Thyroid gland (tissue), 4 donors: Measurements from ENCODE around the gene FAM222B. TPM values are rescaled to one million over a fixed set of nuclear protein-coding genes. Genes with fewer than 3 reads are reported as not detected.
A peak's percentile ranks its signal among the peaks of the same experiment; 100 is the strongest.
"Not testable (repeated sequence)": the region's sequence is repeated elsewhere in the genome, so short reads cannot be mapped to it uniquely, and the experiment has no call there.

ENCODE experiments used
- DNase-seq, 2 donors: peaks; one replicate each; pipeline ENCODE4 v3.0.0-alpha.2; 2019
- H3K27ac ChIP-seq, 3 donors: fragments of 200-600 bp; sonication (generic); 1 replicate in 2 of 3; 2 replicates in 1 of 3; pipeline ENCODE4 v1.5.1; 2016 to 2019; ENCODE audit warnings: mild to moderate bottlenecking in 1 of 3, moderate library complexity in 1 of 3
- H3K27me3 ChIP-seq: fragments of 200-600 bp; sonication (generic); one replicate; pipeline ENCODE4 v1.5.1; 2019
- H3K36me3 ChIP-seq, 2 donors: fragments of 200-600 bp; sonication (generic); one replicate each; pipeline ENCODE4 v1.5.1; 2016 to 2019
- H3K4me1 ChIP-seq, 2 donors: fragments of 200-600 bp; sonication (generic); one replicate each; pipeline ENCODE4 v1.5.1; 2017 to 2019
- H3K4me3 ChIP-seq, 3 donors: fragments of 200-600 bp; sonication (generic); replicated peaks in 1 of 3; 1 replicate in 2 of 3; 2 replicates in 1 of 3; pipeline ENCODE4 v1.5.1; 2016; ENCODE audit warnings: mild to moderate bottlenecking in 1 of 3
- H3K9me3 ChIP-seq: fragments of 200-600 bp; sonication (generic); one replicate; pipeline ENCODE4 v1.5.1; 2017
- CTCF ChIP-seq, 6 experiments: fragments of 200-600 bp in 3 of 6; fragments of 450-650 bp in 3 of 6; sonication (generic) in 3 of 6; IDR thresholded peaks; one replicate each; pipeline ENCODE4 v1.5.1; 2016 to 2019; ENCODE audit warnings: antibody characterized with exemption in 6 of 6, mild to moderate bottlenecking in 2 of 6, inconsistent platforms in 1 of 6, moderate library complexity in 1 of 6
- POLR2A ChIP-seq, 2 donors: fragments of 450-650 bp; IDR thresholded peaks; one replicate each; pipeline ENCODE4 v1.6.1; 2017; ENCODE audit warnings: antibody characterized with exemption in 2 of 2, mild to moderate bottlenecking in 2 of 2, moderate library complexity in 1 of 2
- WGBS, 2 donors: methylation state at CpG; one replicate each; pipeline ENCODE4 v1.1.5; 2017; 5-methylcytosine and 5-hydroxymethylcytosine counted together
- intact Hi-C: fragments of 100-400 bp; cut with DNase I; formaldehyde crosslinking; loops from one replicate; pipeline ENCODE4 v1.15.1; 2023
- total RNA-seq, 4 donors: library from RNA; depleted of rRNA; stranded (reverse); fragments of >200 nt; gene quantifications; one replicate each; pipeline ENCODE4 v1.2.3, GENCODE V29; 2016

The FAM222B gene
- total RNA-seq, 4 donors from 2014 or later, result 14.1 to 22.6 (median 15.8) TPM

GRCh38 chr17:28843816-28844148, 1.2 kb upstream of the FAM222B start:
- no peaks in the 10 kb centered on the region for H3K36me3 ChIP-seq
- H3K27ac ChIP-seq, result no peak overlapping the region
- peaks cover 12 to 13% of the 10 kb centered on the region in 2 donors for H3K4me1 ChIP-seq
- no peaks in the 10 kb centered on the region for H3K9me3 ChIP-seq
- H3K4me3 ChIP-seq, result no peak overlapping the region
- no peak for DNase-seq
- intact Hi-C loops, result no loop called here
- WGBS, 2 donors, result 92 to 94% methylated on average over 4 to 5 of the region's 6 CpGs
- no peaks in the 10 kb centered on the region for H3K27me3 ChIP-seq
- TF ChIP-seq POLR2A (IDR thresholded peaks at IDR 0.05) (no peak), CTCF (IDR thresholded peaks at IDR 0.05) (no peak)

- no peaks in the 10 kb centered on the region for H3K27me3 ChIP-seq
- intact Hi-C loops, result no loop called here
- no peaks in the 10 kb centered on the region for H3K9me3 ChIP-seq
- no peaks in the 10 kb centered on the region for H3K36me3 ChIP-seq
- H3K4me1 ChIP-seq, result peaks cover 12 to 13% of the 10 kb centered on the region in 2 donors
- peak overlapping the region; percentile 25 to 75 (median 36) for H3K4me3 ChIP-seq
- no peak for DNase-seq
- H3K27ac ChIP-seq, result peak overlapping the region in 2 of 3 donors; percentile 58 to 81
- WGBS, 2 donors, result 5 to 9% methylated on average over 6 of the region's 6 CpGs
- TF ChIP-seq POLR2A (IDR thresholded peaks at IDR 0.05) (no peak), CTCF (IDR thresholded peaks at IDR 0.05) (no peak)
Observed at GRCh38 chr17:28841901-28842281, 699 bp downstream of the FAM222B start.

- no peak overlapping the region for H3K4me3 ChIP-seq
- no peaks in the 10 kb centered on the region for H3K36me3 ChIP-seq
- no peaks in the 10 kb centered on the region for H3K27me3 ChIP-seq
- WGBS, 2 donors, result 83 to 94% methylated on average over 2 of the region's 2 CpGs
- H3K27ac ChIP-seq, result no peak overlapping the region
- TF ChIP-seq POLR2A (IDR thresholded peaks at IDR 0.05) (no peak), CTCF (IDR thresholded peaks at IDR 0.05) (no peak)
- DNase-seq, result no peak
- no peaks in the 10 kb centered on the region for H3K9me3 ChIP-seq
- peaks cover 12 to 13% of the 10 kb centered on the region in 2 donors for H3K4me1 ChIP-seq
- intact Hi-C loops, result no loop called here
Observed at GRCh38 chr17:28839221-28839620, 3.4 kb downstream of the FAM222B start.

- H3K9me3 ChIP-seq, intact Hi-C loops, H3K27me3 ChIP-seq, H3K36me3 ChIP-seq, H3K27ac ChIP-seq, H3K4me1 ChIP-seq, H3K4me3 ChIP-seq, DNase-seq: not testable (repeated sequence)
- 95 to 98% methylated on average over 10 of the region's 10 CpGs for WGBS, 2 donors
Observed at GRCh38 chr17:28836541-28836940, 6.0 kb downstream of the FAM222B start.

GRCh38 chr17:28834420-28834819, 8.2 kb downstream of the FAM222B start:
- H3K27me3 ChIP-seq, result no peaks in the 10 kb centered on the region
- 93 to 95% methylated on average over 1 of the region's 1 CpG for WGBS, 2 donors
- no peak for DNase-seq

More at GRCh38 chr17:28834420-28834819, 8.2 kb downstream of the FAM222B start:
- Histone ChIP-seq H3K9me3 (no peaks in the 10 kb centered on the region), H3K27ac (no peak overlapping the region), H3K36me3 (no peaks in the 10 kb centered on the region), H3K4me1 (no peaks in the 10 kb centered on the region), H3K4me3 (no peak overlapping the region)
- no peak for TF ChIP-seq POLR2A (IDR thresholded peaks at IDR 0.05)
- TF ChIP-seq CTCF (IDR thresholded peaks at IDR 0.05), result no peak
- intact Hi-C loops, result no loop called here
